Cardiac ventricle fibroblast (primary cell): ENCODE data around the gene CMPK1. TPM values are rescaled to one million over a fixed set of nuclear protein-coding genes. Genes with fewer than 3 reads are reported as not detected.

Experiments
- total RNA-seq: library from RNA; depleted of rRNA; stranded (reverse); fragments of >200 nt; gene quantifications from 2 replicates; pipeline ENCODE4 v1.2.3, GENCODE V29; 2015

CMPK1 gene, protein sequence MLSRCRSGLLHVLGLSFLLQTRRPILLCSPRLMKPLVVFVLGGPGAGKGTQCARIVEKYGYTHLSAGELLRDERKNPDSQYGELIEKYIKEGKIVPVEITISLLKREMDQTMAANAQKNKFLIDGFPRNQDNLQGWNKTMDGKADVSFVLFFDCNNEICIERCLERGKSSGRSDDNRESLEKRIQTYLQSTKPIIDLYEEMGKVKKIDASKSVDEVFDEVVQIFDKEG
- 74.1 and 88.1 TPM in 2 replicates for total RNA-seq

DNA sequence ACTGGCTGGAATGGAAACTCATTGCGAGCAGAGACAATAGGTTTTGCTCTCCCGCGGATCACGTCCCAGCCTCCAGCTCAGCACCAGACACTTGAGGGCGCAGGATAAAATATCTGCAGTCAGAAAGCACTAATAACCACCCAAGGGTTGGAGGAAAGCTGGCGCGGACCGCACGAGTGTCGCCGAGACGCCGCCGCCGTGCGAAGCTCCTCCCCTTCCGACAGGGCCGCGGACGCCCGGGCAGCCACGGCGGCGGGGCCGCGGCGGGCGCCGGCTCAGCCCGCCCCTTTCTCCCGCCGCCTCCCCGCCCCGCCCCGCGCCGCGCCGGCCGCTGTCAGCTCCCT is at the start of gene CMPK1:
TSS of gene CMPK1 (plus strand) at position 213 of the 344 bp plus-strand sequence. CDS start 156 bp downstream, outside the sequence.

DNA sequence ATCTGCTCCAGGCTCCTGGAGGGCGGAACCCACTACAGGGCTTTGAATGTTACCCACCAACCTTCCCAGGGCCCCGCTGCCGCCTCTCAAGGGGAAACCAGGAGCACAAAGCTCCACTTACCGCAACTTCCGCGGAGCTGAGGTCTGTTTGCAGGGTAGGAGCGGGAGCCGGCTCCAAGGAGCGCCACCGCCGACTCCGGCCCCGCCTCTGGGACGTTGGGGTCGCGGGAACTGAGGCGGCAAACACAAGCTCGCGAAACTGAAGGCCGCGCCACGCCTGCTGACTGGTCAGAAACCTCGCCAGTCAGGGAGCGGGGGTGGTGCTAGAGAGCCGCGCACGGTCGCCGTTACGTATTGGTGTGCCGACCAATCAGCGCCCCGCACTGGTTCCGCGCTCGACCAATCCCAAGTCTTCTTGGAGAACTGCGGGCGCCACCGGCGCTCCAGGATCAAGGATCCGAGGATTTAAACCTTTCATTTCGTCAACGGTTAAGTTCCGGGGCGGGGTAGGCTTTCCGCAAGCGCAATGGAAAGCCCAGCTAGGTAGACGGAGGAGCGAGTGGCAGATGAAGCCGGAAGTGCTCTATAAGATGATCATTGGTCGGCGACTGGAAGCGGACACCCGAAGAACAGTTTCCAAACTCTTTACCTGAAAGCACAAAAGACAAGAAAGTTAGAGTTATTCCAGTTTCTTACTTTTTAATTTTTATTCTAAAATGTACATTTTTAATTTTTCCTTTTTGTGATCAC is 19.5 kb upstream of the CMPK1 start, which contains the start of gene STIL:
TSS of gene STIL (minus strand) at position 233 of the 750 bp plus-strand sequence. CDS start 3,828 bp downstream, outside the sequence.

DNA sequence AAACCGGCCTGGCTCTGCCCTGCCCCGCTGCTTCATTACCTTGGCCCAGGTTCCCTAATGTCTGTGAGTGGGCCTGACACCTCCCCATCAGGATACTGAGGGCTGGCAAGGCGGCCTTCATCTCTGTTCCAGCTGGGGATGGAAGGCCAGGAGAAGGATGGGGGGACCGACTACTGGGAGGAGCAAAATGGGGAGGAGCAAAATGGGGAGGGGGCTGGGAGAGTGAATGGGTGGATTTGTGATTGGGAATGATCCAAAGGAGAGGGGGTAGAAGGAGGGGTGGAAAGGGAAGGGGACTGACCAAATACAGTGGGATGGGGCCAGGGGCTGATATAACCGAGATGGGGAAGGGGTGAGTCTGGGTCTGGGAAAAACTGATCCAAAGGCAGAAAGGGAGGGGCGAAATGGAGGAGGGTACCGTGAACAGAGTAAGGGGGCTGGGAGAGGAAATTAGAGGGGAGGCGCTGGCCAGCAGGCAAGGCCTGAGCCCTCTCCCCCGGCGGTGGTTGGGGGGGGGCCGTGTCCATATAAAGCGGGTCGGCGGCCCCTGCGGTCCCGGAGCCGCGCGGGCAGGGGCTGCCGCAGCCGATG is 82.2 kb downstream of the CMPK1 start, which contains the start of gene FOXE3:
TSS of gene FOXE3 (plus strand) at position 558 of the 591 bp plus-strand sequence. CDS start at position 589, 31 bp downstream.

Other genes with a start within 250 kb of the CMPK1 start
- gene CYP4A22, start 196.3 kb upstream of the CMPK1 start, total RNA-seq = 0.15 TPM in 1 of 2 replicates, not detected in the other
- gene PDZK1IP1, start 143.8 kb upstream of the CMPK1 start, total RNA-seq = not detected in 2 replicates
- 0.10 and 0.25 TPM in 2 replicates for gene TAL1, start 101.6 kb upstream of the CMPK1 start, total RNA-seq
- gene STIL, start 19.6 kb upstream of the CMPK1 start, total RNA-seq = 1.9 and 2.0 TPM in 2 replicates
- gene FOXE3, start 82.5 kb downstream of the CMPK1 start, total RNA-seq = not detected in 2 replicates
- 0.06 TPM in 1 of 2 replicates, not detected in the other for gene FOXD2, start 104.3 kb downstream of the CMPK1 start, total RNA-seq